ENCODE measurements around the gene ABCB9.

- no peak for TF ChIP-seq CTCF (IDR thresholded peaks at IDR 0.05; ENCODE audit: low read depth, low read length, poor library complexity, severe bottlenecking)
- no peak for TF ChIP-seq EZH2phosphoT487 (IDR thresholded peaks at IDR 0.05; ENCODE audit: borderline replicate concordance, low read length)
These were observed 13.0 kb upstream of the ABCB9 start for GRCh38 chr12:122979001-122979907.

All from DOHH2 (cell line).